GM23338 (cell line): ENCODE data around the gene SMIM43. TPM values are rescaled to one million over a fixed set of nuclear protein-coding genes. Genes with fewer than 3 reads are reported as not detected.
"Not testable (repeated sequence)": the region's sequence is repeated elsewhere in the genome, so short reads cannot be mapped to it uniquely, and the experiment has no call there.

Source experiments
- ATAC-seq: fragments of 200-7000 bp; cut with Tn5 transposase; 3 replicates; pipeline ENCODE4 v1.9.1; 2020
- DNase-seq: peaks from one replicate; pipeline ENCODE4 v3.0.0-alpha.2; 2015; ENCODE audit warnings: low spot score
- H2AFZ ChIP-seq: fragments of 200-600 bp; sonication (generic); 2 replicates; pipeline ENCODE4 v1.8.0; 2016; ENCODE audit warnings: antibody characterized with exemption, mild to moderate bottlenecking, moderate library complexity
- H3F3A ChIP-seq: fragments of 200-600 bp; sonication (generic); replicated peaks from 2 replicates; pipeline ENCODE4 v1.8.0; 2017; ENCODE audit warnings: antibody characterized with exemption, mixed run types, low read depth
- H3K27ac ChIP-seq: fragments of 200-600 bp; sonication (generic); 2 replicates; pipeline ENCODE4 v1.6.1; 2016; ENCODE audit warnings: low read depth
- H3K27me3 ChIP-seq: fragments of 200-600 bp; sonication (generic); 2 replicates; pipeline ENCODE4 v1.8.0; 2016; ENCODE audit warnings: mild to moderate bottlenecking, mixed run types, moderate library complexity; ENCODE audit not compliant: insufficient read depth
- H3K36me3 ChIP-seq: fragments of 200-600 bp; sonication (generic); 2 replicates; pipeline ENCODE4 v1.8.0; 2016; ENCODE audit warnings: mild to moderate bottlenecking; ENCODE audit not compliant: insufficient read depth
- H3K4me1 ChIP-seq: fragments of 200-600 bp; sonication (generic); 2 replicates; pipeline ENCODE4 v1.8.0; 2016; ENCODE audit warnings: mild to moderate bottlenecking, moderate library complexity; ENCODE audit not compliant: insufficient read depth
- H3K4me2 ChIP-seq: fragments of 200-600 bp; sonication (generic); 2 replicates; pipeline ENCODE4 v1.7.1; 2017; ENCODE audit warnings: mixed run types
- H3K4me3 ChIP-seq: fragments of 200-600 bp; sonication (generic); 2 replicates; pipeline ENCODE4 v1.6.1; 2016; ENCODE audit warnings: mixed run types
- H3K79me2 ChIP-seq: fragments of 200-600 bp; sonication (generic); replicated peaks from 2 replicates; pipeline ENCODE4 v1.8.0; 2017; ENCODE audit warnings: mild to moderate bottlenecking; ENCODE audit not compliant: insufficient read depth
- H3K9me2 ChIP-seq: fragments of 200-600 bp; sonication (generic); 2 replicates; pipeline ENCODE4 v1.8.0; 2017; ENCODE audit not compliant: insufficient read depth
- H4K20me1 ChIP-seq: fragments of 200-600 bp; sonication (generic); replicated peaks from 2 replicates; pipeline ENCODE4 v1.8.0; 2017; ENCODE audit warnings: mild to moderate bottlenecking; ENCODE audit not compliant: insufficient read depth
- H3K27ac Mint-ChIP-seq: 2 replicates; pipeline ENCODE4 v1.8.0; 2020; ENCODE audit warnings: inconsistent platforms, mild to moderate bottlenecking, moderate library complexity, mixed read lengths
- H3K27me3 Mint-ChIP-seq: 3 replicates; pipeline ENCODE4 v1.8.0; 2022; ENCODE audit warnings: low read depth, mild to moderate bottlenecking, moderate library complexity, mixed read lengths, inconsistent platforms; ENCODE audit not compliant: insufficient read depth, poor library complexity
- H3K36me3 Mint-ChIP-seq: 3 replicates; pipeline ENCODE4 v1.8.0; 2021; ENCODE audit warnings: low read depth, mild to moderate bottlenecking, inconsistent platforms, moderate library complexity, mixed read lengths
- H3K4me1 Mint-ChIP-seq: 3 replicates; pipeline ENCODE4 v1.8.0; 2020; ENCODE audit warnings: mild to moderate bottlenecking, inconsistent platforms, mixed read lengths
- H3K4me3 Mint-ChIP-seq: 3 replicates; pipeline ENCODE4 v1.8.0; 2021; ENCODE audit warnings: moderate library complexity, mild to moderate bottlenecking, inconsistent platforms, mixed read lengths
- H3K9me3 Mint-ChIP-seq: 3 replicates; pipeline ENCODE4 v1.8.0; 2020; ENCODE audit warnings: moderate library complexity, mild to moderate bottlenecking, inconsistent platforms, mixed read lengths
- CTCF ChIP-seq, 2 experiments: fragments of 200-600 bp in 1 of 2; sonication (generic) in 1 of 2; conservative IDR thresholded peaks; 2 replicates each; pipeline versions ENCODE4 v1.5.1 to v1.6.1; 2016 to 2017; ENCODE audit warnings: antibody characterized with exemption in 2 of 2, low read depth in 2 of 2, mild to moderate bottlenecking in 2 of 2, moderate library complexity in 1 of 2
- ETS1 ChIP-seq: IDR thresholded peaks from 2 replicates; pipeline ENCODE4 v1.6.1; 2016; ENCODE audit warnings: antibody characterized with exemption
- EZH2 ChIP-seq: fragments of 200-600 bp; sonication (generic); IDR thresholded peaks from one replicate; pipeline ENCODE4 v1.8.0; 2017; ENCODE audit warnings: antibody characterized with exemption, mild to moderate bottlenecking, low read depth; ENCODE audit not compliant: unreplicated experiment
- EZH2phosphoT487 ChIP-seq: fragments of 200-600 bp; sonication (generic); IDR thresholded peaks from one replicate; pipeline ENCODE4 v1.8.1; 2018; ENCODE audit warnings: antibody characterized with exemption; ENCODE audit not compliant: unreplicated experiment
- ZNF114 ChIP-seq: fragments of 250-450 bp; sonication (Bioruptor Pico); IDR thresholded peaks from 2 replicates; pipeline ENCODE4 v1.5.0; 2020; ENCODE audit warnings: mild to moderate bottlenecking, moderate library complexity
- ZNF331 ChIP-seq: fragments of 250-450 bp; sonication (Bioruptor Pico); IDR thresholded peaks from 2 replicates; pipeline ENCODE4 v1.5.0; 2020; ENCODE audit warnings: low read depth, mild to moderate bottlenecking, moderate library complexity
- ZNF462 ChIP-seq: fragments of 250-450 bp; sonication (Bioruptor Pico); IDR thresholded peaks from 2 replicates; pipeline ENCODE4 v1.5.0; 2020; ENCODE audit warnings: mild to moderate bottlenecking, moderate library complexity
- polyA plus RNA-seq: library from polyadenylated mRNA; unstranded; fragments of >200 nt; fragmentation: Nextera tagmentation; extraction: Ambion mirVana; gene quantifications from 2 replicates; pipeline ENCODE4 v1.2.1, GENCODE V29; 2016
- total RNA-seq: library from RNA; depleted of rRNA; stranded (reverse); fragments of >200 nt; shearing (Covaris generic); gene quantifications from 2 replicates; pipeline ENCODE4 v1.2.3, GENCODE V29; 2014

The SMIM43 gene
- total and polyA plus RNA-seq, 2 experiments from 2014 or later: 0.26 to 0.56 TPM

- no peak for TF ChIP-seq ZNF114 (CRISPR knock-in tag)
- no peak for TF ChIP-seq ZNF462 (CRISPR knock-in tag)
- TF ChIP-seq ZNF331: no peak
- no peak for TF ChIP-seq CTCF (conservative IDR thresholded peaks at IDR 0.05; ENCODE audit: low read depth in 2 of 2)
- TF ChIP-seq EZH2: no peak
- TF ChIP-seq EZH2phosphoT487: no peak
Measured at GRCh38 chr4:121734571-121734970, 30.4 kb downstream of the SMIM43 start (continued).

- Histone ChIP-seq H3K4me3 (no peak overlapping the region), H3K9me2 (no peaks in the 10 kb centered on the region), H4K20me1 (no peaks in the 10 kb centered on the region), H3K79me2 (no peaks in the 10 kb centered on the region), H3F3A (no peaks in the 10 kb centered on the region), H3K4me2 (no peak overlapping the region), H3K27ac (no peak overlapping the region), H3K27me3 (no peaks in the 10 kb centered on the region), H2AFZ (no peak overlapping the region), H3K36me3 (no peaks in the 10 kb centered on the region), H3K4me1 (no peaks in the 10 kb centered on the region)
- no peaks in the 10 kb centered on the region for H3K36me3 Mint-ChIP-seq
- TF ChIP-seq ETS1: no peak
- ATAC-seq (no peak), DNase-seq (no peak)
- H3K4me3 Mint-ChIP-seq: no peak overlapping the region
- H3K4me1 Mint-ChIP-seq: no peaks in the 10 kb centered on the region; the same call in 2 of the 3 replicates
- H3K27ac Mint-ChIP-seq: no peak overlapping the region
- no peaks in the 10 kb centered on the region for H3K27me3 Mint-ChIP-seq
- no peaks in the 10 kb centered on the region for H3K9me3 Mint-ChIP-seq
Measured at GRCh38 chr4:121733942-121734341, 31.0 kb downstream of the SMIM43 start.

- H3K27me3 ChIP-seq, H3K79me2 ChIP-seq, H3K4me3 ChIP-seq, H3K27ac ChIP-seq, H3K4me1 Mint-ChIP-seq, H3K27ac Mint-ChIP-seq, H3K4me3 Mint-ChIP-seq, H4K20me1 ChIP-seq, DNase-seq, H3F3A ChIP-seq, H3K4me1 ChIP-seq, H3K36me3 Mint-ChIP-seq, H3K9me2 ChIP-seq, H3K36me3 ChIP-seq, H3K9me3 Mint-ChIP-seq, H3K4me2 ChIP-seq, H2AFZ ChIP-seq, H3K27me3 Mint-ChIP-seq, ATAC-seq: not testable (repeated sequence)
Measured at GRCh38 chr4:121729753-121730152, 35.2 kb downstream of the SMIM43 start.
